ENCODE measurements around the gene PPP2R2B.

PPP2R2B gene

DNA sequence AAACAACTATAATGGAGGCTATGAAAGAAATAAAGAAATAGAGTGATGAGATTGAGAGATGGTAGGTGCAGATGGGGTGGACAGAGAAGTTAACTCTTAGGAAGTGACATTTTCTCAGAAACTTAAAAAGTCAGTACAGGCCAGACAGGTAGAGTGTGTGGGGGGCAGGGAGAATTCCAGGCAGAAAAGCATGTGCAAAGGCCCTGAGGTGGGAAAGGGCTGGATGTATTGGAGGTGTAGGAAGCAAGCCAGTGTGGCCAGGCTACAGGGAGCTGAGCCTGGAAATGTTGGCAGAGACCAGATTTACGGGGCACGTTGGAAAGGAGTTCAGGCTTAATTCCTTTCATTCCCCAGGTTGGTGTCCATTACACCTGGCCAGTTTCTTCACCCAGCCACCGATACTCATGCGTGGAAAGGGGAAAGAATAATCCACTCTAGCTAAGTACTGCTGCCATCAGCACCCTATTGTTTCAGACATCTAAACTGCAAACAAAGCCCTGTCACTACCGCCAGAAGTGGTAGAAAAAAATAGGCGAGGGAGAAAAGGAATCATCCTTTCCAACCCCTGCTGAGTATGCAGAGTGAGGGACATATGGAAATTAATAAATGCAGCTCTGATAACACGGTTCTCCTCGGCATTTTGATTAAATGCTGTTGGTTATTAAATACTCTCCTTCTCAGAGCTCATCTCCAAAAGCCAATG is 245.8 kb downstream of the PPP2R2B start:
- TF ChIP-seq, protein P1, sequence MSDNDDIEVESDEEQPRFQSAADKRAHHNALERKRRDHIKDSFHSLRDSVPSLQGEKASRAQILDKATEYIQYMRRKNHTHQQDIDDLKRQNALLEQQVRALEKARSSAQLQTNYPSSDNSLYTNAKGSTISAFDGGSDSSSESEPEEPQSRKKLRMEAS (IDR thresholded peaks at IDR 0.05) = no peak
- TF ChIP-seq, protein P2, sequence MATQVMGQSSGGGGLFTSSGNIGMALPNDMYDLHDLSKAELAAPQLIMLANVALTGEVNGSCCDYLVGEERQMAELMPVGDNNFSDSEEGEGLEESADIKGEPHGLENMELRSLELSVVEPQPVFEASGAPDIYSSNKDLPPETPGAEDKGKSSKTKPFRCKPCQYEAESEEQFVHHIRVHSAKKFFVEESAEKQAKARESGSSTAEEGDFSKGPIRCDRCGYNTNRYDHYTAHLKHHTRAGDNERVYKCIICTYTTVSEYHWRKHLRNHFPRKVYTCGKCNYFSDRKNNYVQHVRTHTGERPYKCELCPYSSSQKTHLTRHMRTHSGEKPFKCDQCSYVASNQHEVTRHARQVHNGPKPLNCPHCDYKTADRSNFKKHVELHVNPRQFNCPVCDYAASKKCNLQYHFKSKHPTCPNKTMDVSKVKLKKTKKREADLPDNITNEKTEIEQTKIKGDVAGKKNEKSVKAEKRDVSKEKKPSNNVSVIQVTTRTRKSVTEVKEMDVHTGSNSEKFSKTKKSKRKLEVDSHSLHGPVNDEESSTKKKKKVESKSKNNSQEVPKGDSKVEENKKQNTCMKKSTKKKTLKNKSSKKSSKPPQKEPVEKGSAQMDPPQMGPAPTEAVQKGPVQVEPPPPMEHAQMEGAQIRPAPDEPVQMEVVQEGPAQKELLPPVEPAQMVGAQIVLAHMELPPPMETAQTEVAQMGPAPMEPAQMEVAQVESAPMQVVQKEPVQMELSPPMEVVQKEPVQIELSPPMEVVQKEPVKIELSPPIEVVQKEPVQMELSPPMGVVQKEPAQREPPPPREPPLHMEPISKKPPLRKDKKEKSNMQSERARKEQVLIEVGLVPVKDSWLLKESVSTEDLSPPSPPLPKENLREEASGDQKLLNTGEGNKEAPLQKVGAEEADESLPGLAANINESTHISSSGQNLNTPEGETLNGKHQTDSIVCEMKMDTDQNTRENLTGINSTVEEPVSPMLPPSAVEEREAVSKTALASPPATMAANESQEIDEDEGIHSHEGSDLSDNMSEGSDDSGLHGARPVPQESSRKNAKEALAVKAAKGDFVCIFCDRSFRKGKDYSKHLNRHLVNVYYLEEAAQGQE (IDR thresholded peaks at IDR 0.05; ENCODE audit: low read depth) = no peak
- TF ChIP-seq TEAD4 (IDR thresholded peaks at IDR 0.05) (no peak), ZBTB7A (IDR thresholded peaks at IDR 0.05; ENCODE audit: low read depth) (no peak), FOXM1 (IDR thresholded peaks at IDR 0.05; ENCODE audit: borderline replicate concordance, low read depth) (no peak), EGR1 (IDR thresholded peaks at IDR 0.05) (no peak), CREB1 (IDR thresholded peaks at IDR 0.05; ENCODE audit: low read depth) (no peak), EP300 (IDR thresholded peaks at IDR 0.05; ENCODE audit: borderline replicate concordance) (no peak), RAD21 (IDR thresholded peaks at IDR 0.05; ENCODE audit: low read depth) (no peak), TAF1 (IDR thresholded peaks at IDR 0.05; ENCODE audit: low read depth) (no peak), YY1 (IDR thresholded peaks at IDR 0.05; ENCODE audit: low read depth) (no peak)
- TF ChIP-seq, protein P3, sequence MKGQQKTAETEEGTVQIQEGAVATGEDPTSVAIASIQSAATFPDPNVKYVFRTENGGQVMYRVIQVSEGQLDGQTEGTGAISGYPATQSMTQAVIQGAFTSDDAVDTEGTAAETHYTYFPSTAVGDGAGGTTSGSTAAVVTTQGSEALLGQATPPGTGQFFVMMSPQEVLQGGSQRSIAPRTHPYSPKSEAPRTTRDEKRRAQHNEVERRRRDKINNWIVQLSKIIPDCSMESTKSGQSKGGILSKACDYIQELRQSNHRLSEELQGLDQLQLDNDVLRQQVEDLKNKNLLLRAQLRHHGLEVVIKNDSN (IDR thresholded peaks at IDR 0.05) = no peak

DNA sequence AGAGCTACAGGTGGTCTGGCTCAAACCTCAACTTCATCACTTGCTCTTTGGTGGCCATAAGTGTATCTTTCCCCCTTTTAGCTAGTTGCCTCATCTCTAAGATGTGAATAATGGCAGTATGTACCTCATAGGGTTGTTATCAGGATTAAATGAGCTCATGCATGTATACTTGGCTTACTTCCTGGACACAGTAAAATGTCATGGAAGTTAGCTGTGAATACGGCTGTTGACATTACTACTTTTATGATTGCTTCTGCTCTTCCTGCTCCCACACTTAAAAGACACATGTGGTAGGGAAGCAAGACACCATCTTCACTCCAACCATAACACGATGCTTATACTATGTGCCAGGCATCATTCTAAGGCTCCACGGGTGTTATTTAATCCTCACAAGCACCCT is 248.1 kb downstream of the PPP2R2B start:
- no peak for TF ChIP-seq TEAD4 (IDR thresholded peaks at IDR 0.05)
- TF ChIP-seq, protein P1 (IDR thresholded peaks at IDR 0.05) = no peak
- no peak for TF ChIP-seq TAF1 (IDR thresholded peaks at IDR 0.05; ENCODE audit: low read depth)
- TF ChIP-seq, protein P2 (IDR thresholded peaks at IDR 0.05; ENCODE audit: low read depth) = no peak
- no peak for TF ChIP-seq RAD21 (IDR thresholded peaks at IDR 0.05; ENCODE audit: low read depth)

DNA sequence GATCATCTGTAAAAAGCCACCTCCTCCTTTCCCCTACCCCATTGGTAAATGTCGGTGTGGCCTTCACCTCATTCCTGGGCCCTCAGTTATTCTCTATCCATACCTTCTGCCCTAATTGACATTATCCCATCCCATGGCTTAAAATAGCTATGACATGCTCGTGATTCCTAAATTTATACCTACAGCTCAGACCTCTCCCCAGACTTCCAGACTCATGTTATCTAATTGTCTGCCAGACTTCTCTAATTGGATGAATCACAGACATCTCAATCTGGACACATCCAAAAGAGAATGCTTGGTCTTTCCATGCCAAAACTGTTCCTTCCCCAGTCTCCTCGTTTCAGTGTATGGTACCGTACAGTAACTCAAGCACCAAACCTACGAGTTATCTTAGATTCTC is 249.6 kb downstream of the PPP2R2B start:
- TF ChIP-seq YY1 (IDR thresholded peaks at IDR 0.05; ENCODE audit: low read depth) = no peak
- TF ChIP-seq, protein P1 (IDR thresholded peaks at IDR 0.05) = no peak
- TF ChIP-seq CREB1 (IDR thresholded peaks at IDR 0.05; ENCODE audit: low read depth) = no peak
- no peak for TF ChIP-seq RAD21 (IDR thresholded peaks at IDR 0.05; ENCODE audit: low read depth)
- no peak for TF ChIP-seq ZBTB7A (IDR thresholded peaks at IDR 0.05; ENCODE audit: low read depth)
- TF ChIP-seq TCF12 (IDR thresholded peaks at IDR 0.05; ENCODE audit: low read depth) = no peak
- TF ChIP-seq EGR1 (IDR thresholded peaks at IDR 0.05) = no peak
- no peak for TF ChIP-seq CEBPB (IDR thresholded peaks at IDR 0.05)
- TF ChIP-seq, protein P3 (IDR thresholded peaks at IDR 0.05) = no peak
- TF ChIP-seq EP300 (IDR thresholded peaks at IDR 0.05; ENCODE audit: borderline replicate concordance) = no peak
- TF ChIP-seq TAF1 (IDR thresholded peaks at IDR 0.05; ENCODE audit: low read depth) = no peak
- TF ChIP-seq TEAD4 (IDR thresholded peaks at IDR 0.05) = no peak
- no peak for TF ChIP-seq FOXM1 (IDR thresholded peaks at IDR 0.05; ENCODE audit: borderline replicate concordance, low read depth)
- no peak for TF ChIP-seq NFIC (IDR thresholded peaks at IDR 0.05)
- TF ChIP-seq, protein P2 (IDR thresholded peaks at IDR 0.05; ENCODE audit: low read depth) = no peak

DNA sequence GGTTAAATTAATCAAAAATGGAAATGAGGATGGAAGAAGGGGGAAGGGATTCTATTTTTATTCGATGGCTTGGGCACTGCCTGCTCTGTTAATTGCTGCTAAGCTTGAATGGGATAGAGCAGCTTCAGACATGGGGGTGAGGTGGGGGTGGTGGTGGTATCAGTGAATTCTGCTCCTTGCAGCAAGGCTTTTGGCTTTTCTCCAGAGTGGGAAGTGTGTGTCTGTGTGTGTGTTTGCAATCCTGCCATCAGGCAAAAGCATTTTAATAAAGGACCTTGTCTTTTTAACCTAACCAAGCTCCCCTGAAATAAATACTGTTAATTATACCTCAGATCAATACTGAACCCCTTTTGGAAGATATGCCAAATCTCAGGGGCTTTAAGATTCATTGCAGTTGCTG is 251.6 kb downstream of the PPP2R2B start:
- TF ChIP-seq TAF1 (IDR thresholded peaks at IDR 0.05; ENCODE audit: low read depth) (no peak), EGR1 (IDR thresholded peaks at IDR 0.05) (no peak), TEAD4 (IDR thresholded peaks at IDR 0.05) (no peak), NFIC (IDR thresholded peaks at IDR 0.05) (no peak), FOXM1 (IDR thresholded peaks at IDR 0.05; ENCODE audit: borderline replicate concordance, low read depth) (no peak), CREB1 (IDR thresholded peaks at IDR 0.05; ENCODE audit: low read depth) (no peak), YY1 (IDR thresholded peaks at IDR 0.05; ENCODE audit: low read depth) (no peak), ZBTB7A (IDR thresholded peaks at IDR 0.05; ENCODE audit: low read depth) (no peak), EP300 (IDR thresholded peaks at IDR 0.05; ENCODE audit: borderline replicate concordance) (no peak), TCF12 (IDR thresholded peaks at IDR 0.05; ENCODE audit: low read depth) (no peak)
- TF ChIP-seq, protein P1 (IDR thresholded peaks at IDR 0.05) = no peak
- TF ChIP-seq, protein P2 (IDR thresholded peaks at IDR 0.05; ENCODE audit: low read depth) = no peak
